Femur (tissue), 1 donor: Measurements from ENCODE around the gene SETBP1.
A peak's percentile ranks its signal among the peaks of the same experiment; 100 is the strongest.

Experiments
- DNase-seq: peaks from one replicate; pipeline ENCODE4 v3.0.0-alpha.2; 2017

Gene SETBP1

GRCh38 chr18:45050712-45051601 lies 370.3 kb downstream of the SETBP1 start:
- no peak for DNase-seq

- DNase-seq = no peak
Measured at GRCh38 chr18:45054636-45055035, 373.9 kb downstream of the SETBP1 start.

DNA sequence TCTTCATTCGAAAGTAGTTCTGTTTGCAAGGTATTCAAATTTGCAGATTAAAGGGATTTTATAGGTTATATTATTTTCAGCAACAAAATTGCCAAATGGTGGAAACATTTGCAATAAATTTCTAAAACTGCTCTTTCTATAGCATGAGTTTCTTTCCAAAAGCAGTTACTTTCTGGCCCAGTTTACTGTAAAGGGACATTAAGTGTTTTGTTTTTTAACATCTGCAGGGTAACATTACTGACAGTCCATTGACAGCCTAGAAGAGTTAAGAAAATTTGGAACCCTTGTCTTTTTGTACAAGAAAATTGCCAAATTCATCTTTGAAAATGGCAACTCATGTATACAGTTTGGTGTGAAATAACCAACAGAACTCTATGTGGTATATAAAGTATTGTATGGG lies 375.1 kb downstream of the SETBP1 start:
- no peak for DNase-seq

- DNase-seq = no peak
Measured at GRCh38 chr18:45056926-45057325, 376.2 kb downstream of the SETBP1 start.

GRCh38 chr18:45057955-45058600 lies 377.4 kb downstream of the SETBP1 start:
- DNase-seq = no peak

GRCh38 chr18:45059695-45060094 lies 379.0 kb downstream of the SETBP1 start:
- DNase-seq = no peak

DNA sequence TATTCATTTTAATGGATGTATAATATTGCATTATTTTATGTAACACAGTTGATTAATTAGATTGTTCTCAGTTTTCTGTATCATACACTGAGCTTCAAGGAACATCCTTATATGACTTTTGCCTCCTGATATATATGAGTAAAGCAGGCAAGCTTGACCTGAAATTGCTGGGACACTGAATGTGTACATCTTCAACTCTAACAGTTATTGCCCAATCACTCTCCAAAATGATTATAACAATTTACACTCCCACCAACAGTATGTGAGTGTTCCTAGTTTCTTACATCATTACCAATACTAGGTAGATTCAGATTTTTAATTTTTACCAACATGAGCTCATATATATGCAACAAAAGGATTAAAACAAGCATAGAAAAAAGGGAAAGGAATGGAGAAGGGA lies 379.4 kb downstream of the SETBP1 start:
- no peak for DNase-seq

- no peak for DNase-seq
Measured at GRCh38 chr18:45061359-45061758, 380.7 kb downstream of the SETBP1 start.

DNA sequence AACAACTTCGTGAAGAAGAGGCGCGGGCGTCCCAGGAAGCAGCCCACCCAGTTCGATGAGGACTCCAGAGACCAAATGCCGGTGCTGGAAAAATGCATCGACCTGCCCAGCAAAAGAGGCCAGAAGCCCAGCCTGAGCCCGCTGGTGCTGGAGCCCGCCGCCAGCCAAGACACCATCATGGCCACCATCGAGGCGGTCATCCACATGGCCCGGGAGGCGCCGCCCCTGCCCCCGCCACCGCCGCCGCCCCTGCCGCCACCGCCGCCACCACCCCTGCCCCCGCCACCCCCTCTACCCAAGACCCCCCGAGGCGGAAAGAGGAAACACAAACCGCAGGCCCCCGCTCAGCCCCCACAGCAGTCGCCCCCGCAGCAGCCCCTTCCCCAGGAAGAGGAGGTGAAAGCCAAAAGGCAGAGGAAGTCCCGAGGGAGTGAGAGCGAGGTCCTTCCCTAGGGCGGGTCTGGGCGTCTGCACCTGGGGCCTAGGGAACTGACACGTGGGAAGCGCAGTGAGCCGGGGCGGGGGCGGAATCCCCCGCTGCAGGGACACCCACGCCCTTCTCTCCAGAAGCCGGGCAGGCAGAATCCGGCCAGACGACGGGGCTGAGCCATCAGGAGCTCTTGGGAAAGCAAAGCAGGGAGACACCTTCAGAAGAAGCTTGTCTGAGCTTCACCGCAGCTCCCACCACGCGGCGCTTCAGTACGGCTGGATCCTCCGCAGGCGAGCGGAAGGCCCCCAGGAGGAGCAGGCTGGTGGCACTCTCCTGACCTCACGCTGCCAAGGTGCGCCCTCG lies 382.8 kb downstream of the SETBP1 start:
- no peak for DNase-seq

DNA sequence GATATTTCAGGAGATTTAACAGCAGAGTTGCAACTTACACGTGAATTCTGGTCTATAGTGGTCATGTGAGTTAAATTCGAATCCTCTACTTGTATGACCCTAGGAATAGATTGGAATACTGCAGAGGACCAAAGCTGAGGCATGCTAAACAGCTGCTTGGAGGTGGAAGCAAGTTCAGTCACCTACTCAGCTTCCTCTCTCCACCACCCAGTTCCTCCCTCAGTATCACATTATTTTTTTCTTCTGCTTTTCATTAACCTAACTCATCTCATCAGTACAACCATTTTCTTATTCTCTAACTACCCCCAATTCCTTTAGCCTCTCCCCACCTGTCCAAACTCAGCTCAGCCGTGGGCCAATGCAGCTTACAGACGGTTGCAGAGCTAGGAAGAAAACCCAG lies 385.5 kb downstream of the SETBP1 start:
- DNase-seq = no peak

GRCh38 chr18:45066886-45067285 lies 386.2 kb downstream of the SETBP1 start:
- no peak for DNase-seq

GRCh38 chr18:45068400-45069094 lies 387.9 kb downstream of the SETBP1 start:
- no peak for DNase-seq

DNA sequence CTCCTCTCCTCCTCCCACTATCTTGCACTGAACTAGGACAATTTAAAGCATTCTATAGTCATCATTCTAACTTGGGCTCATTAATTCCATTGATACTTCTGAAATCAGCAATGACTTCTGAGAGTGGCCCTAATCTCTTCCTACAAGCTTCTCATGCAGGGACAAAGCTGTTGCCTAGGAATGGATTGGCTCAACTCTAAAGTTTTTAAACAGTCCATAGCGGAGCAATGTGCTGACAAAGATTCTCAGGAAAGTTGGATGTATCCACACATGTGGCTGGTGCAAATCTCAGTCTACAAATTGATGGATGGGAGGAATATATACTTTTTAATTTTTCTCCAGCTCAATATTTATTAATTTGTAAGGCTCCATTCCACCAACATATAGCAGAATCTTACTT lies 388.9 kb downstream of the SETBP1 start:
- no peak for DNase-seq

GRCh38 chr18:45071956-45072355 lies 391.3 kb downstream of the SETBP1 start:
- DNase-seq = peak; percentile 40

GRCh38 chr18:45073556-45073955 lies 392.9 kb downstream of the SETBP1 start:
- no peak for DNase-seq

DNA sequence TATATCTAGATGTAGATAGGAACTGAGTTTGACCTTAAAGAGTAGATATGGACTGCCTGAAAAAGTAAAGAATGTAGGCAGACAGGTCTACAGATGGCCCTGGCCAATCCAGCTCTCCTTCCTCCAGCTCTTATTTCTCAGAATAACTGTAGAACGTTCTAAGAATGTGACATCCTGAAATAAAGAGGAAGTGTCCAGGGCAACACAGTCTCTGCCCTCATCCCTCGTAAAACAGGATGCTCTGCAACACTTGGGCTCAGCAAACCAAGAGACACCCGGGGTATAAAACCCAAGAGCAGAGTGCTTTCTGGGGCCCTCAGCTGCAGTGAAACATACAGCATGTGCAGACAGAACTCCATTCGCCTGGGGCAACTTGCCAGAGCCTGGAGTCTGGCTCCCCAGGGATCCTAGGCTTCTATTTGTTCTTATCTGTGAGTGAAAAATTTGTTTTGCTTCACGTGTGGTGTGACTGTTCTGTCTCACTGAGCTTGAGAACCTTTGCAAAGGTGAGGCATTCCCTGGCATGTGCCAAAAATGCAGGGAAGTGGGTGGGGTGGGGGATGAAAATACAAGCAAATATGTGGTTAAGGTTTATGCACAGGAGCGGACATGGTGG lies 401.0 kb downstream of the SETBP1 start:
- no peak for DNase-seq

DNA sequence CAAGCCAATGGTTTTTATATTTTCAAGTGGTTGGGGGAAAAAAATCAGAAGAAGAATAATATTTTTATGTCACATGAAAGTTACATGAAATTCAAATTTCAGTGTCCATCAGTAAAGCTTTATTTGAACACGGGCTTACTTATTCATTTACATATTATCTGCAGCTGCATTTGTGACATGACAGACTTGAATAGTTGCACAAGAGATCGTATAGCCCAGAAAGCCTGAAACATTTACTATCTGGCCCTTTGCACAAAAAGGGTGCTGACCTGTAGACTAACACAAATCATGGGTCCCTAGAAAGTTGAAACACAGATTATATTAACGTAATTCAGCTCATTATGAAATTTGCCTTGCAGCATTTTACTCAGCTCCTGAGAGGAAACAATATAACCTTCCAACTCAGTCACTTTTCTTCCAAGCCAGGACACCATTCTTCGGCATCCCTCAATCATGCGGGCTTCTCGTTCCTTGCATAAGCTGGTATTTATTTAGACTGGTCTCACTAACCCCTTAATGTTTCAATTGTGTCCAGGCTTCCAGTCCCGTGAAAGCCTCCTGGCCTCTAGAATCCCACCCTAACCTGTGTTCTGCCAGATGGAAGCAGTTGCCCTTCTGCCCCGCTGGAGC lies 402.7 kb downstream of the SETBP1 start:
- no peak for DNase-seq

DNA sequence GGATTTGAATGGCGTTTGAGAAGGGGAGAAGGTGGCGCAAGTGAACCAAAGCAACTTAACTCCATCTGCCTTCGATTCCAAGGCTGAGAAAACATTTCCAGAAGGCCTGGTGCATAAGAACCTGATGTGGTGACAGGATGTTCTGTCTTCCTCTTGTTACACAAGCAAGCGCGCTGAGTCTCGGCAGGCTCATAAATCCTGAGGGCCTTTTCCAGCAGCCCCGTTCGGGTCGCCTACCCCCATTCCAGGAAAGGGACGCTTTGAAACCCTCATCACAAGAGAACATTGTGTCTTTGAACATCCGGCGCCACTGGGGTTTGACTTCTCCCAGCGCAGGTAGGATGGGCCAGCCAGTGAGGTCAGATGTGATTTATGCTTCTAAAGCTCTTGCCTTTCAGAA lies 403.5 kb downstream of the SETBP1 start:
- peak; percentile 55 for DNase-seq

- no peak for DNase-seq
Measured at GRCh38 chr18:45085916-45086624, 405.4 kb downstream of the SETBP1 start.

DNA sequence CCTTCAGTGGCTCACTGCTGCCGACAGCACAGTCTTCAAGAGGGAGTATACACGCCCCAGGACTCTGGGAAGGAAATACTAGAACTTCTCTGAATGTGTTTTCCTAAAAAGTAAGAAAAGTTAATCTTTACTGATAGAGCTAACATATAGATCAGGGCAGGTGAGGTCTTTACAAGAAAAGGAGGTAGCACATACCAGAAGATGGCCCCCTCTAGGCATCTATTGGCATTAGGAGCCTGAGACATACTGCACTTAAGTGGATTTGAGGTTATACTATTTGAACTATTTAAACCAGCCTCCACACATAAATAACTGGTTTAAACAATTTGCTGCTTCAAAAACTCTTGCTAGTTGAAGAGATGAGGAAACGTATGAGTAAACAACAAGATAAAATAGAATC lies 406.1 kb downstream of the SETBP1 start:
- no peak for DNase-seq

DNA sequence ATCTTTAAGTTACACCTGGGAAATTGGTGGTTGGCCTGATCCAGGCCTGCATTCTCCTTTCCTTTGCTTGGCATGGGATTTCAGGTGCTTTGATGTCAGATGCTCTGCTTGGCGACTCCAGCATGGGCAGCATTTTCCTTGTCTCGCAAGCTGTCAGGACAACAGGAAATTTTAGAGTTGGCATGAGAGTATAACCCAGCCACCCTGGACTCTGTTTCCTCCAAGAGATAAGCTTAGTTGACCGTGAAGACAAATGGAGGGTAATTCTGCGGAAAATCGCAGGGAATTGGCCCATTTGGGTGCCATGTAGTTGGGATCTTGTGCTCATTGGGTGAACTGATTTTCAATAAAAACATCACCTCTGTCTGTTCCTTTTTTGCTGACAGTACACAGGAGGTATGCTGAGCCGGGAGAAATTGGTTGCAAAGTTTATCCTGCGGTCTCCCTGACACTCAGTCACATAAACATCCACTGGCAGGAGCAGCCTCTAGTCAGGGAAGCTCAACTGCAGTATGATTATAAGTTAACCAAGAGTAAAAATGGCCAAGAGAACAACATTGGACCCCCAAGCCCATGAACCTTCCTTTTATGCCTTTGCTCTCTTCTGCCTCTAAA lies 409.9 kb downstream of the SETBP1 start:
- no peak for DNase-seq
